OCI-LY7 (cell line): ENCODE data around the gene FRMD3. TPM values are rescaled to one million over a fixed set of nuclear protein-coding genes. Genes with fewer than 3 reads are reported as not detected.

Experiments
- BruUV-seq: library from RNA; stranded (reverse); fragments of 400-500 nt; replicated peaks from 2 replicates; lab custom pipeline; 2021; lab: Mats Ljungman, UMichigan
- CTCF ChIA-PET: fragments of 300-600 bp; sonication (Branson Sonifier 250); formaldehyde crosslinking; loops from one replicate; lab custom pipeline; 2022; ENCODE audit warnings: antibody characterized with exemption; ENCODE audit not compliant: unreplicated experiment; lab: Charles Lee
- POLR2A ChIA-PET: fragments of 300-600 bp; sonication (Branson Sonifier 250); formaldehyde crosslinking; loops from one replicate; lab custom pipeline; 2022; ENCODE audit warnings: antibody characterized with exemption; lab: Charles Lee
- DNase-seq: peaks from one replicate; pipeline ENCODE4 v3.0.0-alpha.2; 2015; ENCODE audit warnings: low spot score
- H2AFZ ChIP-seq: fragments of 200-600 bp; sonication (generic), shearing (Covaris generic); 2 replicates; pipeline ENCODE4 v1.6.1; 2014; ENCODE audit warnings: mild to moderate bottlenecking, antibody characterized with exemption, low read length, moderate library complexity
- H3K27ac ChIP-seq: fragments of 200-600 bp; sonication (generic); 2 replicates; pipeline ENCODE4 v1.5.1; 2014; ENCODE audit warnings: mixed run types, low read depth, mild to moderate bottlenecking, moderate library complexity, low read length, inconsistent platforms; ENCODE audit not compliant: poor library complexity, severe bottlenecking
- H3K36me3 ChIP-seq: fragments of 200-600 bp; sonication (generic); 2 replicates; pipeline ENCODE4 v1.6.1; 2014; ENCODE audit warnings: mild to moderate bottlenecking, antibody characterized with exemption, low read length, moderate library complexity, mixed read lengths; ENCODE audit not compliant: insufficient read depth
- H3K4me1 ChIP-seq: fragments of 200-600 bp; sonication (generic); 2 replicates; pipeline ENCODE4 v1.5.1; 2014; ENCODE audit warnings: mild to moderate bottlenecking, low read length; ENCODE audit not compliant: insufficient read depth, poor library complexity, severe bottlenecking
- H3K4me2 ChIP-seq: fragments of 200-600 bp; sonication (generic); 2 replicates; pipeline ENCODE4 v1.6.1; 2014; ENCODE audit warnings: mild to moderate bottlenecking, low read length
- H3K4me3 ChIP-seq: fragments of 200-600 bp; sonication (generic); 2 replicates; pipeline ENCODE4 v1.5.1; 2014; ENCODE audit warnings: mild to moderate bottlenecking, low read depth, low read length; ENCODE audit not compliant: poor library complexity, severe bottlenecking
- H3K79me2 ChIP-seq: fragments of 200-600 bp; sonication (generic); 2 replicates; pipeline ENCODE4 v1.6.1; 2016; ENCODE audit warnings: low read depth, mild to moderate bottlenecking, low read length, moderate library complexity, mixed read lengths; ENCODE audit not compliant: insufficient read depth
- H3K9me2 ChIP-seq: fragments of 200-600 bp; sonication (generic); 2 replicates; pipeline ENCODE4 v1.6.1; 2016; ENCODE audit warnings: mild to moderate bottlenecking, low read length, mixed read lengths; ENCODE audit not compliant: insufficient read depth
- H3K9me3 ChIP-seq: fragments of 200-600 bp; sonication (generic); 2 replicates; pipeline ENCODE4 v1.6.1; 2014; ENCODE audit warnings: mild to moderate bottlenecking, mixed run types, low read length, mixed read lengths
- H4K20me1 ChIP-seq: fragments of 200-600 bp; sonication (generic); 2 replicates; pipeline ENCODE4 v1.6.1; 2014; ENCODE audit warnings: mild to moderate bottlenecking, antibody characterized with exemption, low read length, moderate library complexity, mixed read lengths; ENCODE audit not compliant: insufficient read depth
- CTCF ChIP-seq: fragments of 200-600 bp; sonication (generic); conservative IDR thresholded peaks from 2 replicates; pipeline ENCODE4 v1.5.1; 2014; ENCODE audit warnings: mild to moderate bottlenecking, antibody characterized with exemption, low read length, moderate library complexity, mixed read lengths
- EZH2phosphoT487 ChIP-seq: fragments of 200-600 bp; sonication (generic); IDR thresholded peaks from 2 replicates; pipeline ENCODE4 v1.6.1; 2018; ENCODE audit warnings: low read depth, borderline replicate concordance, mild to moderate bottlenecking, mixed run types, antibody characterized with exemption, low read length, moderate library complexity, mixed read lengths
- intact Hi-C: fragments of 100-400 bp; cut with micrococcal nuclease; formaldehyde crosslinking; loops from one replicate; pipeline ENCODE4 v1.10.0; 2022; ENCODE audit not compliant: unreplicated experiment
- total RNA-seq, 2 experiments: library from RNA; depleted of rRNA in 1 of 2; stranded (reverse); fragments of >200 nt in 1 of 2; shearing (Covaris generic) in 1 of 2; gene quantifications; 2 replicates each; pipeline ENCODE4 v1.2.3, GENCODE V29; 2014 to 2022

The FRMD3 gene
- total RNA-seq, 2 experiments from 2014 or later: 0.48 to 1.4 TPM

GRCh38 chr9:83469722-83470121 is 68.5 kb downstream of the FRMD3 start:
- Histone ChIP-seq H3K4me3 (no peak overlapping the region), H3K79me2 (no peaks in the 10 kb centered on the region), H2AFZ (no peak overlapping the region), H3K27ac (no peak overlapping the region), H3K4me2 (no peak overlapping the region), H4K20me1 (no peaks in the 10 kb centered on the region), H3K9me2 (no peaks in the 10 kb centered on the region), H3K4me1 (no peaks in the 10 kb centered on the region), H3K36me3 (no peaks in the 10 kb centered on the region), H3K9me3 (no peaks in the 10 kb centered on the region)
- intact Hi-C loops: no loop called here
- TF ChIP-seq CTCF: no peak
- TF ChIP-seq EZH2phosphoT487: no peak
- BruUV-seq: no TSS peak
- POLR2A ChIA-PET: no interaction called here
- CTCF ChIA-PET: no interaction called here
- DNase-seq: no peak

GRCh38 chr9:83468821-83469220 is 69.4 kb downstream of the FRMD3 start:
- Histone ChIP-seq H3K27ac (no peak overlapping the region), H3K36me3 (no peaks in the 10 kb centered on the region), H2AFZ (no peak overlapping the region), H3K9me2 (no peaks in the 10 kb centered on the region), H3K9me3 (no peaks in the 10 kb centered on the region), H3K4me3 (no peak overlapping the region), H3K4me1 (no peaks in the 10 kb centered on the region), H4K20me1 (no peaks in the 10 kb centered on the region), H3K79me2 (no peaks in the 10 kb centered on the region), H3K4me2 (no peak overlapping the region)
- POLR2A ChIA-PET: no interaction called here
- BruUV-seq: no TSS peak
- DNase-seq: no peak
- no peak for TF ChIP-seq CTCF
- TF ChIP-seq EZH2phosphoT487: no peak
- CTCF ChIA-PET: no interaction called here
- intact Hi-C loops: no loop called here

GRCh38 chr9:83466877-83467276 is 71.3 kb downstream of the FRMD3 start:
- Histone ChIP-seq H3K9me2 (no peaks in the 10 kb centered on the region), H2AFZ (no peak overlapping the region), H3K9me3 (no peaks in the 10 kb centered on the region), H3K4me1 (no peaks in the 10 kb centered on the region), H3K36me3 (no peaks in the 10 kb centered on the region), H3K79me2 (no peaks in the 10 kb centered on the region), H3K4me3 (no peak overlapping the region), H3K4me2 (no peak overlapping the region), H4K20me1 (no peaks in the 10 kb centered on the region), H3K27ac (no peak overlapping the region)
- intact Hi-C loops: no loop called here
- no TSS peak for BruUV-seq
- ChIA-PET POLR2A (interaction anchor here (1.2 kb wide), 1 partner anchor 445 kb away, joined by 3 read pairs; no protein-coding TSS in a partner anchor), CTCF (no interaction called here)
- DNase-seq: no peak
- TF ChIP-seq CTCF (no peak), EZH2phosphoT487 (no peak)
